ENCODE results near the gene CCR3.

- TF ChIP-seq CTCF (IDR thresholded peaks at IDR 0.05) (no peak), POLR2A (IDR thresholded peaks at IDR 0.05) (no peak)
These were observed 48.8 kb downstream of the CCR3 start for GRCh38 chr3:46291046-46291445.

Data from esophagus squamous epithelium (tissue), 4 donors.